BLaER1 (cell line): Measurements from ENCODE around the gene S100A16.

Experiments used
- H3K27ac ChIP-seq: shearing (Covaris generic); formaldehyde crosslinking; 2 replicates; pipeline ENCODE4 v1.8.1; 2022
- H3K27me3 ChIP-seq: shearing (Covaris generic); formaldehyde crosslinking; 2 replicates; pipeline ENCODE4 v1.8.1; 2022
- H3K36me3 ChIP-seq: shearing (Covaris generic); formaldehyde crosslinking; 2 replicates; pipeline ENCODE4 v1.8.1; 2022
- H3K4me1 ChIP-seq: shearing (Covaris generic); formaldehyde crosslinking; 2 replicates; pipeline ENCODE4 v1.8.1; 2022
- H3K4me2 ChIP-seq: shearing (Covaris generic); formaldehyde crosslinking; 2 replicates; pipeline ENCODE4 v1.8.1; 2022
- H3K4me3 ChIP-seq: shearing (Covaris generic); formaldehyde crosslinking; 2 replicates; pipeline ENCODE4 v1.8.1; 2022
- H3K9ac ChIP-seq: shearing (Covaris generic); formaldehyde crosslinking; 2 replicates; pipeline ENCODE4 v1.8.1; 2022
- H3K9me3 ChIP-seq: shearing (Covaris generic); formaldehyde crosslinking; 2 replicates; pipeline ENCODE4 v1.8.1; 2022
- H4K20me1 ChIP-seq: shearing (Covaris generic); formaldehyde crosslinking; 2 replicates; pipeline ENCODE4 v1.8.1; 2022
- Cebpa-rat ChIP-seq: shearing (Covaris generic); IDR thresholded peaks from 2 replicates; pipeline ENCODE4 v1.8.1; 2022

S100A16 gene

GRCh38 chr1:153629343-153629665 is 16.4 kb upstream of the S100A16 start:
- H3K4me1 ChIP-seq, result peaks cover 89% of the 10 kb centered on the region

DNA sequence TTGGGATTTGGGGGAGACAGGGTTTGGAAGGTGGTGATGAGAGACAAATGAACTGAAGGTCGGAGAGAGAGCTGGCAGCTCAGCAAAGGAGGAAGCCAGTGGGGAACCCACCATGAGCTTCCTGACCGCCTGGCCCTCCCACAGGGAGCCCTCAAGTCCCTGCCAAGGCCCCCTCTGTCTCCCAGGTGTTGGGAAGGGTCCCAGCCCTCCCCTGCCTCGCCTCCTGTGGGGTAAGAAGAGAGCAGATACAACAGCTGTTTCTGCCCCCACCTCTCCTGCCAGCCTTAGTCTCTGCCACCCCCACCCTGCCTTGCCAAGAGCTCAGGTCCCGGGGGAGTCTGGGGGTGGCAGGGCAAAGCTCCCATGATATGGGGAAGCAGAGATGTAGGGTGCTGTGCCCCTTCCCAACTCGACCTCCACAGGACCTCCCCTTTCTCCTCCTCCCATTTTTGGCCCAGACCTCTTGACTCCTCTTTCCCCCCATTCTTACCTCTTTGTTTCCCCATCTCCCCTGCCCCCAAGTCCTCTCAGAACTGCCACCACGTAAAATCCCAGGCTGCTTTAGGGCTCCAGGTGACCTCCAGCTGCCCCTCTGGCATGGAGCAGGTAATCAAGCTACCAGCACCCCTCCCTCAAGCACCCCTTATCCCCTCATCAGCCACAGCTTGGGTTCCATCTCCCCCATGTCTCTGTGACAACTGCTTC is 15.9 kb upstream of the S100A16 start:
- peak overlapping the region; percentile 87 for H3K9ac ChIP-seq
- no peaks in the 10 kb centered on the region for H4K20me1 ChIP-seq
- H3K27ac ChIP-seq, result peak overlapping the region; percentile 84
- peaks cover 8% of the 10 kb centered on the region; the same call in 1 of the 2 replicates for H3K36me3 ChIP-seq
- peak overlapping the region; percentile 99 for H3K4me2 ChIP-seq
- no peaks in the 10 kb centered on the region for H3K9me3 ChIP-seq
- TF ChIP-seq Cebpa-rat, result no peak
- peaks cover 94% of the 10 kb centered on the region for H3K4me1 ChIP-seq
- peak overlapping the region; percentile 53 for H3K4me3 ChIP-seq
- H3K27me3 ChIP-seq, result no peaks in the 10 kb centered on the region

More at GRCh38 chr1:153629343-153629665, 16.4 kb upstream of the S100A16 start:
- peak overlapping the region; percentile 53; the same call in 1 of the 2 replicates for H3K4me3 ChIP-seq
- H3K4me2 ChIP-seq, result peak overlapping the region; percentile 99
- no peak for TF ChIP-seq Cebpa-rat
- H3K9ac ChIP-seq, result peak overlapping the region; percentile 87
- peaks cover 8% of the 10 kb centered on the region; the same call in 1 of the 2 replicates for H3K36me3 ChIP-seq
- H3K27ac ChIP-seq, result peak overlapping the region; percentile 84
- H4K20me1 ChIP-seq, result no peaks in the 10 kb centered on the region
- H3K9me3 ChIP-seq, result no peaks in the 10 kb centered on the region
- H3K27me3 ChIP-seq, result no peaks in the 10 kb centered on the region

GRCh38 chr1:153627715-153628626 is 15.0 kb upstream of the S100A16 start, which contains the start of gene S100A1:
S100A1 (plus strand) TSS chr1:153628434; CDS start chr1:153630522, 2,088 bp downstream.
- no peaks in the 10 kb centered on the region for H3K9me3 ChIP-seq
- H3K4me1 ChIP-seq, result peaks cover 96% of the 10 kb centered on the region
- no peak for TF ChIP-seq Cebpa-rat
- peak within 1 kb of the TSS; percentile 99 for H3K4me2 ChIP-seq
- H3K9ac ChIP-seq, result peak within 1 kb of the TSS; percentile 87
- H4K20me1 ChIP-seq, result no peaks in the 10 kb centered on the region
- H3K36me3 ChIP-seq, result peaks cover 8% of the 10 kb centered on the region; the same call in 1 of the 2 replicates
- no peaks in the 10 kb centered on the region for H3K27me3 ChIP-seq
- peak within 1 kb of the TSS; percentile 68 for H3K4me3 ChIP-seq
- H3K27ac ChIP-seq, result peak within 1 kb of the TSS; percentile 84

- Histone ChIP-seq H3K4me3 (peak within 1 kb of the TSS; percentile 68), H3K9me3 (no peaks in the 10 kb centered on the region), H4K20me1 (no peaks in the 10 kb centered on the region), H3K4me1 (peaks cover 96% of the 10 kb centered on the region), H3K4me2 (peak within 1 kb of the TSS; percentile 99), H3K27ac (peak within 1 kb of the TSS; percentile 84), H3K9ac (peak within 1 kb of the TSS; percentile 87), H3K27me3 (no peaks in the 10 kb centered on the region), H3K36me3 (peaks cover 8% of the 10 kb centered on the region; the same call in 1 of the 2 replicates)
- TF ChIP-seq Cebpa-rat, result no peak
These were observed 14.2 kb upstream of the S100A16 start, which contains the start of gene S100A13 for GRCh38 chr1:153626904-153627714. S100A13 (minus strand) TSS chr1:153627505; CDS start chr1:153626472, 1,033 bp downstream.

- peaks cover 97% of the 10 kb centered on the region for H3K4me1 ChIP-seq
- peak overlapping the region; percentile 84 for H3K27ac ChIP-seq
- H3K4me3 ChIP-seq, result peak overlapping the region; percentile 68
- H3K36me3 ChIP-seq, result peaks cover 8% of the 10 kb centered on the region; the same call in 1 of the 2 replicates
- no peaks in the 10 kb centered on the region for H3K9me3 ChIP-seq
- H3K4me2 ChIP-seq, result peak overlapping the region; percentile 99
- no peak for TF ChIP-seq Cebpa-rat
- no peaks in the 10 kb centered on the region for H4K20me1 ChIP-seq
- H3K9ac ChIP-seq, result peak overlapping the region; percentile 87
- no peaks in the 10 kb centered on the region for H3K27me3 ChIP-seq
These were observed 13.6 kb upstream of the S100A16 start for GRCh38 chr1:153626477-153626903.

- Histone ChIP-seq H3K4me1 (peaks cover 88% of the 10 kb centered on the region), H3K4me2 (peak overlapping the region; percentile 99), H3K4me3 (no peak overlapping the region), H3K27me3 (no peaks in the 10 kb centered on the region), H4K20me1 (no peaks in the 10 kb centered on the region), H3K9ac (no peak overlapping the region), H3K36me3 (peaks cover 13% of the 10 kb centered on the region), H3K27ac (no peak overlapping the region), H3K9me3 (peaks cover 2% of the 10 kb centered on the region; the same call in 1 of the 2 replicates)
- TF ChIP-seq Cebpa-rat, result no peak
These were observed 12.2 kb upstream of the S100A16 start for GRCh38 chr1:153624965-153625611.

DNA sequence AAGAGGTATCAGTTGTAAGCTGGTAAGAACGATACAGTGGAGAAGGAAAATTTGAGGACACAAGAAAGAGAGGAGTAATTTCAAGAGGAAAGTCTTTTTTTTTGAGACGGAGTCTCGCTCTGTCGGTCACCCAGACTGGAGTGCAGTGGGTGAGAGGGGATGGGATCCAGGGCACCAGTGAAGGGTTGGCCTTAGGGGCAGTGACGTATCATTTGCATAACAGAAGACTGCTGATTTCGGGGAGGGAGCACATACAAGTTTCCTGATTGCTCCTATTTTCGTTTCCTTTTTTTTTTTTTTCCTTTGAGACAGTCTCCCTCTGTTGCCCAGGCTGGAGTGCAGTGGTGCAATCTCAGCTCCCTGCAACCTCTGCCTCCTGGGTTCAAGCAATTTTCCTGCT is 10.2 kb upstream of the S100A16 start:
- Histone ChIP-seq H3K27ac (peak overlapping the region; percentile 19; the same call in 1 of the 2 replicates), H3K4me2 (peak overlapping the region; percentile 99)

DNA sequence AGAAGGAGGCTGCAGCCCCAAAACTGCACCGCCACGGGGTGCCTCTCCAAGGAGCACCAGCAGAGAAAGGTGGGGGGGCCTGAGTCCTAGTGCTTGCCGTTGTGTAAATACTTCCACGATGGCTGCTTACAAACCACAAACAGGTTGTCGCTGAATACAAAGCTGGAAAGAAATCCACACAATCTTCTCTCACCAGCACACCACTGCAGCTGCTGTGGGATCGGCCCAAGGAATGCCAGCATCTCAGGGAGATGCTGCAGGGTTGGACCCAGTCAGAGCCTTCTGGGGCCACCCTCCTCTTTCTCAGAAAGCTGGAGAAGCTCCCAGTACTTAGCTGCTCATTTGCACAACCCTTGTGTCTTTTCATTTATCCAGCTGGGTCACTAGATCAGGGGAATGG is 6.2 kb upstream of the S100A16 start:
- Histone ChIP-seq H4K20me1 (no peaks in the 10 kb centered on the region), H3K4me1 (peaks cover 63% of the 10 kb centered on the region), H3K4me3 (no peak overlapping the region), H3K9ac (no peak overlapping the region), H3K27me3 (no peaks in the 10 kb centered on the region), H3K27ac (no peak overlapping the region), H3K4me2 (no peak overlapping the region), H3K9me3 (peaks cover 12% of the 10 kb centered on the region; the same call in 1 of the 2 replicates), H3K36me3 (peaks cover 23% of the 10 kb centered on the region)
- TF ChIP-seq Cebpa-rat, result no peak

More for the DNA sequence above, 10.2 kb upstream of the S100A16 start:
- TF ChIP-seq Cebpa-rat, result no peak
- Histone ChIP-seq H3K4me3 (0 out of 2 replicates have a peak overlapping the region, but pooled peaks have one; percentile 4), H3K9ac (peak overlapping the region; percentile 36; the same call in 1 of the 2 replicates), H4K20me1 (no peaks in the 10 kb centered on the region), H3K36me3 (peaks cover 30% of the 10 kb centered on the region), H3K27me3 (no peaks in the 10 kb centered on the region), H3K4me1 (peaks cover 77% of the 10 kb centered on the region), H3K9me3 (peaks cover 12% of the 10 kb centered on the region; the same call in 1 of the 2 replicates)
